HG02970 (cell line): ENCODE measurements around the gene TNFRSF6B.

Source experiments
- ATAC-seq: cut with Tn5 transposase; IDR thresholded peaks from one replicate; pipeline ENCODE4 v1.9.1; 2021; ENCODE audit warnings: mild to moderate bottlenecking, moderate library complexity, moderate number of reproducible peaks; ENCODE audit not compliant: unreplicated experiment, low FRiP score

TNFRSF6B gene

DNA sequence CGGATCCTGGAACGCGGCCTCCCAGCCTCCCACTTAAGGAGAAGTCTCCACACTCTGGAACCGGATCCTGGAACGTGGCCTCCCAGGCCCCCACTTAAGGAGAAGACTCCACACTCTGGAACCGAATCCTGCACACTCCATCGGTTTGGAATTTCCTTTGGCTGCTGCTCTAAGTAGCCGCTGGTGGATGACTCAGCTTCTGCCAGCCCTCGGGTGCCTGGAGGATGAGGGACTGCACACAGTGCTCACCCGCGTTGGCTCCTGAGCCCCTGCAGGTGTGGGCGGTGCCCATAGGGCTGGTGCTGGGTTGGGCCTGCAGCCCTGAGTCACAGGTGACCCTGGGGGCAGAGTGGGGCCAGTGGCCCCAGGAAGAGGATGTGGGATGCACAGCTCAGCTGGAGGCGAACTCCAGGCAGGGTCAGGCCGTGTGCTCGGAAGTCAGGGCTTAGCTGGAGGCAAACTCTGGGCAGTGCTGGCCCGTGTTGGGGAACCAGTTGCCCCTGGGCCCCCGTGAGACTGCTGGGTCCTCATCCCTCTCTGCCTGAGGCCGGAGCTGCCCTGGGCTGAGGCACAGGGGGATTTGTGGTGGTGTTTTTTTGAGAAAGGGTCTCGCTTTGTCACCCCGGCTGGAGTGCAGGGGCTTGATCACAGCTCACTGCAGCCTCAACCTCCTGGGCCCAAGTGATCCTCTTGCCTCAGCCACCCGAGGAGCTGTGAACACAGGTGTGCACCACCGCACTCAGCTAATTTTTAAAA, 13.9 kb upstream of the TNFRSF6B start:
- no peak for ATAC-seq

DNA sequence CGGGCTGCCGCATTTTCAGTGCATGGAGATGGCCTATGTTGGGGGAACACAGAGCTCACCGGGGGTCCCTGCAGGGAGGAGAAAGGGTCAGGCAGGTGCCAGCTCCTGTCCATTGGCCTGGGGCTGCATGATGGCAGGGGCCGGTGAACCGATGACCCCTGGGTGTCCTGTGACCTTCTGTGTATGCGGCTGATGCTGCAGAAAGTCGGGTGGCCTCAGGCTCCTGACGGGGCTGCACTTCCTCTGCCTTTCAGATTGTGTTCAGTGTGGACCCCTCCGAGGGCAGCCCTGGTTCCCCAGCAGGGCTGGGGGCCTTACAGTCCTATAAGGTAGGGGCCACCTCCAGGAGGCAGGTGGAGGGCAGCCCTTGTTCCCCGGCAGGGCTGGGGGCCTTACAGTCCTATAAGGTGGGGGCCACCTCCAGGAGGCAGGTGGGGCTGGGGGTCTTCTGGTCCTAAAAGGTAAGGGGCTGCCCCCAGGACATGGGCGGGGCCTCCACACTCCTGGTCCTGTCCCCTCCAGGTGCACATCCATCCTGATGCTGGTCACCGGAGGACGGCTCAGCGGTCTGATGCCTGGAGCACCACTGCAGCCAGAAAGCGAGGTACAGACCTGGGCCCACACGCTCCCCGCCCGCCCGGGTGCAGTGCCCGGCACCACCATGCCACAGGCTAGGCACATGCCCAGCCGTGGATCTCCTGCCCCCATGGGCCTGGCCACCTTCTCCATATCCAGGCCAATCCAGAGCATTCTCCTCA, 11.0 kb upstream of the TNFRSF6B start:
- no peak for ATAC-seq

DNA sequence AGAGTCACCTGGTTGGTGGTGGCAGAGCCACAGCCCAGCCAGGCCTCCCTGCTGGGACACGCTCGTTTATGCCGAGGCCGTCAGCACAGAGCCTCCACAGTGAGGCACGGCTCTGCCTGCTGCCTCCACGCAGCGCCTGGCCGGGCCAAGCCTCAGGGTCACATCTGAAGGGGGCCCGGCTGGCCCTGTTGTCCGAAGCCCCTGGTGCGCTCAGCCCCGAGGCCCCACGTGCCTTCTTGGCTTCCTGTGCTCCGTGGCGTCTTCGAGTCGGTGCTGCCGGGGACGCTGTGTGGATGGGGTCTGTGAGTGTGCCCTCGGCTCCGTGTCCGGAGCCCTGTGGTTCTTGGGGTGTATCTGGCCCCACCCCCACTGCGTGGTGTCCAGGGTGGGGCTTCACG, 10.4 kb upstream of the TNFRSF6B start:
- ATAC-seq, result no peak

DNA sequence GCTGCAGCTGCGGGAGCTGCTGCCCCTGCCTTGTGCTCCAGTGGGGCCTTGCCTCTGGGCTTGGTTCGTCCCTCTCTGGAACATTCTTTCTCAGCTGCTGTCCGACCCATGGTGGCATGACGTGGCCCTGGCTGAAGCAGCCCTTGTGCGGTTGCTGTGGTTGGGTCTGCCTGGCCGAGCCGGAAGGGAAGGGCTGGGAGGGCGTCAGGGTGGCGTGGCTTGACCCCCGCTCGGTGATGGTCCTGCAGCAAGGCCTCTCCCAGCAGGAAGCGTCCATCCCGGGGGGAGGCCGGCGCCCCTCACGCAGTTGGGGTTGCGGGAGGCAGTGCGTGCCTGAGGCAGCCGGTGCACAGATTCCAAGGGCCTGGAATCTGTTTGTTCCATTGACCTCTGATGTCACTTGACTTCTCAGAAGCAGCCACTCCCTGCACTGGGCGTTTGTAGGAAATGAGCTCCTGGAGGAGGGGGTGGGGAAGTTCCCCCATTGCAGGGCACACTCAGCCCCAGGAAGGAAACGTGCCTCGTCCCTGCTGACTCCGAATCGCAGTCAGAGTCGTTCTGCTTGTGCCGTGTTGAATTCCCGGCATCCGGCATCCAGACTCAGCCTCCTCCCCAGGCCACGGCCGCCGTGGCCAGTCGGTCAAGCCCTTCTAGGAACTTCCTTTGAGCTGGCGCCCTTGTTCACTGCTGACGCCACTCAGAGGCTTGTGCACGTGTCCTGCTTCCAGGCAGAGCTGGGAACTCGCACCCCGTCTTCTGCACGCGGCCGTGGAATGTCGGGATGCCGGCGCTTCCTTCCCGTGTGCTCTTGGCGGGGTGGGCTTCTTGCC, 9.7 kb upstream of the TNFRSF6B start:
- ATAC-seq, result no peak

DNA sequence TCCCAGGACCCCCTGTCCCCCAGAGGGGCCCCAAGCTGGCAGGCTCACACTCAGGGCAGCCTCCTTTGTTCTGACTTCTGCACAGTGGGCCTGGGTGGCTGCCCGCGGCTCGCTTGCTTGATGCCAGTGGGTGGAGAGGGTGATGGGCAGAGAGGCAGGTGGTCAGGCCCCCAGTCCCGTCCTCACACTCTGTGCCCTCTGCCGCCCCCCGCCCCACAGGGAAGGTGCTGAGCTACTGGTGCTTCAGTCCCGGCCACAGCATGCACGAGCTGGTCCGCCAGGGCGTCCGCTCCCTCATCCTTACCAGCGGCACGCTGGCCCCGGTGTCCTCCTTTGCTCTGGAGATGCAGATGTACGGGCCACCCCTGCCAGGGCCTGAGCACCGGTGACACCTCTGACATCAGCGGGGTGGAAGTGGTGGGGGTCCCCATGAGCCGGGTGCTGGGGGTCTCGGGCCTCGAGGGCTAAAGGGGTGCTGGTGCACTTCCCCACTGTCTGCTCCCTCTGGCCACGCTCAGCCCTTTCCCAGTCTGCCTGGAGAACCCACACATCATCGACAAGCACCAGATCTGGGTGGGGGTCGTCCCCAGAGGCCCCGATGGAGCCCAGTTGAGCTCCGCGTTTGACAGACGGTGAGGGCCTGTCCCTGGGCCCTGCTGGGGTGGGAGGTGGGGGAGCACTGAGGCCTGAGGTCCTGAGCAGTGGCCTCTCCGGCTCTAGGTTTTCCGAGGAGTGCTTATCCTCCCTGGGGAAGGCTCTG, 8.9 kb upstream of the TNFRSF6B start:
- ATAC-seq, result no peak

DNA sequence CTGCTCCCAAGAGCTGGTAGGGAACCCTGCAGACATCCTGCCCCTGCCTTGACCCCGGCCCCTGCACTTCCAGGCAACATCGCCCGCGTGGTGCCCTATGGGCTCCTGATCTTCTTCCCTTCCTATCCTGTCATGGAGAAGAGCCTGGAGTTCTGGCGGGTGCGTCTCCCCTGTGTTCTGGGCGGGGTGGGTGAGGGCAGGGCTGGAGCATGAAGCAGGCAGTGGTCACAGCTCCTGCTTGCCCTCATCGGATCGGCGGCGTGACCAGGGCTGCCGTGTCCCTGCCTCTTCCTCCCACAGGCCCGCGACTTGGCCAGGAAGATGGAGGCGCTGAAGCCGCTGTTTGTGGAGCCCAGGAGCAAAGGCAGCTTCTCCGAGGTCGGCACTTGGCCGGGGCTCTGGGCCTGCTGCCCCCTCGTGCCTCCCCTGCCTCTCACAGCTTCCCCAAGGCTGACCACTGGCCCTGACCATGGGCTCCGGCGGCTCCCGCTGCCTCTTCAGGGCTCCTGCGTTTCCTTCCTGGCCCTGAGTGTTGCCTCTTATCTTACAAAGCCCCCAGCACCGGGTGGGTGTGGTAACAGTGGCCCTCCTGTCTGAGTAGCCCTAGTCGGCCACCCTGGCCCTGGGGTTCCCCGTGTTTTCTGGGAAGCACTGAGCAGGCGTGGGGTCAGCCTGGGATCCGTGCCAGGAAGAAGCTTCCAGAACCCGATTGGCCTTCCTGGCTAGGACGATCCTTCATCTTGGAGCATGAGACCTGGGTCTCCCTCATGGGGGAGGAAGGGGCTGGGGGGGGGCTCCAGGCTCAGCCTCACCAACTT, 8.0 kb upstream of the TNFRSF6B start:
- ATAC-seq, result no peak

DNA sequence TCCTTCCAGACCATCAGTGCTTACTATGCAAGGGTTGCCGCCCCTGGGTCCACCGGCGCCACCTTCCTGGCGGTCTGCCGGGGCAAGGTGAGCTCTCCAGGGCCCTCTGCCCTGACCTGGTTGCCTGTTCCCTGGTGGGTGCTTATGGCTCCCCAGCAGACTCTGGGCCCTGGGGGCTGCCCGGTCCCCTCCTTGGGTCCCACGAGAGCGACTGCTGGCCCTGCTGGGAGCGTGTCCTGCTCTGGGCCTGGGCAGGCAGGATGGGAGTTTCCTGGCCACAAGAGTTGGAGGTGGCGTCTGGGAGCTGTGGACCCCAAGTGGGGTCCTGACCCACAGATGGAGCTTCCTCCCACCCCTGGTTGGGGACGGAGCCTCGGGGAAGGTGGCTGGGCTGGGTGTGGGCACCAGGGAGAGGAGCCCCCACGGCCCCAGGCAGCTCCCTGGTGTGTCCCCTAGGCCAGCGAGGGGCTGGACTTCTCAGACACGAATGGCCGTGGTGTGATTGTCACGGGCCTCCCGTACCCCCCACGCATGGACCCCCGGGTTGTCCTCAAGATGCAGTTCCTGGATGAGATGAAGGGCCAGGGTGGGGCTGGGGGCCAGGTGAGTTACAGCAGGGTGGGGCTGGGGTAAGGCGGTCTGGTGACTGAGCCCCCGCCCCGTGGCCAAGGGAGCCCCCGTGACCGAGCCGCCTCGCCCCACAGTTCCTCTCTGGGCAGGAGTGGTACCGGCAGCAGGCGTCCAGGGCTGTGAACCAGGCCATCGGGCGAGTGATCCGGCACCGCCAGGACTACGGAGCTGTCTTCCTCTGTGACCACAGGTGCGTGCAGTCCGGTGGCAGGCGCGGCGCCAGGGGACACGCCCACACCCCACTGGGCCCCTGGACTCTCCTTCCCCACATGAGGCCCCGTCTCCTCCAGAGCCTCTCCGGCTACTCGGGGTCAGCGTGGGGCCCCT, 7.1 kb upstream of the TNFRSF6B start:
- ATAC-seq, result no peak

DNA sequence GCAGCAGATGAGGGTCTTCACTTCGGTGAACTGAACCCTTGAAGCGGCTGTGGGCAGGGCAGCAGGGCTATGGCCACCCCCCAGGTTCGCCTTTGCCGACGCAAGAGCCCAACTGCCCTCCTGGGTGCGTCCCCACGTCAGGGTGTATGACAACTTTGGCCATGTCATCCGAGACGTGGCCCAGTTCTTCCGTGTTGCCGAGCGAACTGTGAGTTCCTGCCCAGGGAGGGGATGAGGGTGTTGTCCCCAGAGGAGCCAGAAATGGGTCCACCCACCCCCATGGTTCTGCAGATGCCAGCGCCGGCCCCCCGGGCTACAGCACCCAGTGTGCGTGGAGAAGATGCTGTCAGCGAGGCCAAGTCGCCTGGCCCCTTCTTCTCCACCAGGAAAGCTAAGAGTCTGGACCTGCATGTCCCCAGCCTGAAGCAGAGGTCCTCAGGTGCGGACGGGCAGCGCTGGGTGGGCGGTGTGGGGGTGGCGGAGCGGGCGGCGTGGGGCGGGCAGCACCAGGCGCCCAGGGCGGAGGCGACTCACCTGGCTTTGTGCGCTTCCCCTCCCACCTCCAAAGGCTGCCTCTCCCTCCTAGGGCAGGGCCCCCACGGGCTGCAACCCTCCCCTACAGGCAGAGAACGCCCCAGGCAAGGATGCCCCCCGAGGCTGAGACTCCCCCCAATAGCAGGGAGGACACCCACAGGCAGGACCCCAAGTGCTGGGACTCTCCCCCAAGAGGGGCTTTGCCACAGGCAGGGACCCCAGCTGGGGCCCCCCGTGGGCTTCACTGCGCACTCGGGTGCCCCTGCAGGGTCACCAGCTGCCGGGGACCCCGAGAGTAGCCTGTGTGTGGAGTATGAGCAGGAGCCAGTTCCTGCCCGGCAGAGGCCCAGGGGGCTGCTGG, 6.2 kb upstream of the TNFRSF6B start:
- no peak for ATAC-seq

DNA sequence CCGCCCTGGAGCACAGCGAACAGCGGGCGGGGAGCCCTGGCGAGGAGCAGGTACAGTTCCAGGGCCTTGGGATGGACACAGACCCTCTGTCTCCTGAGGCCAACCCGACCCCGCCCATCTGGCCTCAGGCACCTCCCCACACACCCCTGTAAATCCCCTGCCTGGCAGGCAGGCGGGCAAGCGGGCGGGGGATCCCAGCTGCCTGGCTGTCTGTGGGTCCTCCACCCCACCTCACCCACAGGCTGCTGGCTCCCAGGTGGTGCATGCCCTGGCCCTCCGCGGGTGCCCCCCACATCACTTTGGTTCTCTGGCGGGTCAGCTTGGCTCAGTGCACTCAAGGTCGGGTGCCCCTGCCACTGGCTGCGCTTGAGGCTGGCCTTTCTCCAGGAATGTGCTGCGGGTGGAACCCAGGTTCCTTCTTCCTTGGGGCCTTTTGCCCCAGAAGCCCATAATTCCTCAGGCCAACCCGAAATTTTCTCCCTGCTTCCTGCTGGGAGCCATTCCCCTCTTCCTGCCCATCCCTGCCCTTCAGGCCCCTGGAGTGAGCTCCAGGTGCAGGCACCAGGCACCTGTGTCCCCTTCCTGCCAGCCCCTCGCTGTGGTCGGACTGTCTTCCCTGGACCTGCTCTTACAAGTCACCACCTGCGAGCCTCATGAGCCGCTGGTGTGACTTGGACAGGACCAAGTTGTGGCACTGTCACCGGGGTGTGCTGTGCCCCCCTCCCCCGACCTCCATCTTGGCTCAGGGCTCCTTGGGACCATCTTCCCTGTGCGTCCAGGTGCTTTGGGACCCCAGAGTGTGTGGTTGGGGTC, 5.3 kb upstream of the TNFRSF6B start:
- no peak for ATAC-seq

DNA sequence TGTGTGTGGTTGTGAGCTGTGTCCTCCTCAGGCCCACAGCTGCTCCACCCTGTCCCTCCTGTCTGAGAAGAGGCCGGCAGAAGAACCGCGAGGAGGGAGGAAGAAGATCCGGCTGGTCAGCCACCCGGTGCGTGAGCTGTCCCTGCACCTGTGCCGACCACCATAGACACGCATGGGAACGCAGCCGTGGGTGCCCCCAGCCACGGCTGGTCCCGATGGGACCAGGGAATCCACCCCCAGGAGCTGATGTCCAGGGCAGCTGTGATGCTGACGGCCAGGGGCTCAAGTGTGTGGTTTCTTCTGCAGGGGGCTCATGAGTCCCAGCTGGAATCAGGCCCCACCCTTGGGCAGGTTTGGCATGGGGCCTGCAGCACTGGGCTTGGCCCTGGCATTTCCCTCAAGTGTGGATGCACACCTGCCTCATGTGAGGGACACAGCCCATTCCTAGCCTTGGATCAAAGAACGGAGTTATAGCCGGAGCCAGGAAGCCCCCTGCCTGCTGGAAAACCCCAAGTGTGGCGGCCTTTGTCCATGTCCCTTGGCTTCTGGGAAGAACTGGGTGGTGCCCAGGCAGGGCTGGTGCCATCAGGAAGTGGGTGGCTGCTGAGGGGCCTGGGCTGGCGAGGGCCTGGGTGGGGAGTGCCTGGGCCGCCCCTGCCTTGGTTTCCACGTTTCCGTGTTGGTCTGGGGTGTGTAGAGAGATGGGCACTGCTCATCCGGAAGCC, 4.6 kb upstream of the TNFRSF6B start:
- no peak for ATAC-seq

DNA sequence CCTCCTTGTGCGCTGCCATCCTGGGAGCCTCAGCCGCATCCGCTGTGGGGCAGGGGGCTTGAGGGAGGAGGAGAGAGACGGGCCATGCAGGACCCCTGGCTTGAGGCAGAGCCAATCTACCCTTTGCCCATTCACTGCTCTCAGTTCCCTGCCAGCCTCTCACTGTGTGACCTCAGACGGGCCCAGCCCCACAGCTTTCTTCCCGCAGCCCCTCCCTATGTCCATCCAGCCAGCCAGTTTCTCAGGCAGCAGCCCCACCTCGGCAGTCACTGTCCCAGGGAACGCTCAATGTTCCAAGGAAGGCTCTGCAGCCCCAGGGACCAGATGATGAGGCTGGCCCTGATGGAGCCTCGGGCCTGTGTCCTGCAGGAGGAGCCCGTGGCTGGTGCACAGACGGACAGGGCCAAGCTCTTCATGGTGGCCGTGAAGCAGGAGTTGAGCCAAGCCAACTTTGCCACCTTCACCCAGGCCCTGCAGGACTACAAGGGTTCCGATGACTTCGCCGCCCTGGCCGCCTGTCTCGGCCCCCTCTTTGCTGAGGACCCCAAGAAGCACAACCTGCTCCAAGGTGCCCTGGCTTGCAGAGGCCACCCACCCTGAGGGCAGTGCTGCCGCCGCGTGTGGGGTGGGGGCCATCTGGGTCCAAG, 3.9 kb upstream of the TNFRSF6B start:
- no peak for ATAC-seq

DNA sequence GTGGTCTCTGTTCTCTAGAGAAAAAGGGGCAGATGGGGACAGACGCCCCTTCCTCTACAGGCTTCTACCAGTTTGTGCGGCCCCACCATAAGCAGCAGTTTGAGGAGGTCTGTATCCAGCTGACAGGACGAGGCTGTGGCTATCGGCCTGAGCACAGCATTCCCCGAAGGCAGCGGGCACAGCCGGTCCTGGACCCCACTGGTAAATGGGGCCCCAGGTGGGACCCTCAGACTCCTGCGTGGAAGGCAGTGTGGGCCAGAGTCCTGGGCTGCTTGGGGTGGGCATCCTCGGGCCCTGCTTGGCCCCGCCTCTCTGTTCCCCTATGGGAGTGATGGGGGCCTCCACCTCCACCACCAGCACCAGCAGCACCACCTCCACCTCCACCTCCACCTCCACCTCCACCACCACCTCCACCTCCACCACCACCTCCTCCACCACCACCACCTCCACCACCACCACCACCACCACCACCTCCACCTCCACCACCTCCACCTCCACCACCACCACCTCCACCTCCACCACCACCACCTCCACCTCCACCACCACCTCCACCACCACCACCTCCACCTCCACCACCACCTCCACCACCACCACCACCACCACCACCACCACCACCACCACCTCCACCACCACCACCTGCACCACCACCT, 3.2 kb upstream of the TNFRSF6B start:
- ATAC-seq, result no peak

DNA sequence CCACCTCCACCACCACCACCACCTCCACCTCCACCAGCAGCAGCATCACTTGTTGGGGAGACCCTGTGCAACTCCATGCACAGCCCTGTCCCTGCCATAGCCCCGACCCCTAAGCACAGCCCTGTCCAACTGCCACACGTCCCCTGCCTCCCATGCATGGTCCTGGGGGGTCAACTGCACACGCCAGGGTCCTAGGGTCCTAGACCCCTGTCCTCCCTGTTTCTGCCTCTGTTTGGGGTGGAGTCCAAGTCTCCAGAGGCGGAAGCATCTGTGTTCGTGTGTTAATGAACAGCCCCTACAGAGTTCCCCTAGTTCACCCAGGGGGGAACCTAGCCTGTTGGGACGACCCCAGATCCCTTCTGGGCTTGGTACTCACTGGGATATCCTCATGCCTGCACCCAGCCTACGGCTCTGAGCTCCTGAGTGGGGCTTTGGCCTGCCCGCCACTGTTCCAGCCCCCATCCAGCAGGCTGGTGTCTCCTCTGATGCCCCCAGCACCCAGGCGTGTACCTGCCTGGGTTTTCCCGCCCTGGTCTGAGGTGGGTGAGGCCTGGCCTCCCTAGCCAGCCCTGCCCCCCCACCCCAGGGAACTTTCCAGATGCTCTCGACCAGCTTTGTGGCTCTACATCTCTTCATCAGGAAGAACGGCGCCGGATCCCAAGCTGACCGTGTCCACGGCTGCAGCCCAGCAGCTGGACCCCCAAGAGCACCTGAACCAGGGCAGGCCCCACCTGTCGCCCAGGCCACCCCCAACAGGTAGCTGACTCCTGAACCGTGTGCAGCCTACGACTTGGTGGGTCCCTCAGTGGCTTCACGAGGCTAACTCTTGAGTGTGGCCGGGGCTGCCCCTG, 2.5 kb upstream of the TNFRSF6B start:
- ATAC-seq, result no peak
